Activated T-cell treated with anti-CD3 and anti-CD28 coated beads, Interleukin-2, amount 50 U/mL, for 72 hours (primary cell): ENCODE results near the gene SRGAP2. TPM values are rescaled to one million over a fixed set of nuclear protein-coding genes. Genes with fewer than 3 reads are reported as not detected.
"Not testable (repeated sequence)": the region's sequence is repeated elsewhere in the genome, so short reads cannot be mapped to it uniquely, and the experiment has no call there.

Experiments used
- ATAC-seq, 2 donors: fragments of 150-1000 bp; cut with Tn5 transposase; replicated peaks in 1 of 2; 2 replicates each; pipeline ENCODE4 v1.10.0; 2021; ENCODE audit warnings: moderate library complexity in 2 of 2, mild to moderate bottlenecking in 1 of 2
- DNase-seq, 2 donors: peaks; one replicate each; pipeline ENCODE4 v3.0.0; 2021 to 2022; ENCODE audit warnings: mixed read lengths in 1 of 2
- H3K27ac Mint-ChIP-seq: one replicate; pipeline ENCODE4 v1.8.0; 2022; ENCODE audit warnings: mild to moderate bottlenecking, moderate library complexity, mixed read lengths
- H3K27me3 Mint-ChIP-seq: one replicate; pipeline ENCODE4 v1.8.0; 2022; ENCODE audit warnings: low read depth, mixed read lengths
- H3K36me3 Mint-ChIP-seq, 2 donors: one replicate each; pipeline ENCODE4 v1.8.0; 2022; ENCODE audit warnings: mixed read lengths in 2 of 2, mild to moderate bottlenecking in 1 of 2; ENCODE audit not compliant: insufficient read depth in 2 of 2
- H3K4me1 Mint-ChIP-seq: one replicate; pipeline ENCODE4 v1.8.0; 2022; ENCODE audit warnings: low read depth, mixed read lengths
- H3K4me3 Mint-ChIP-seq, 2 donors: one replicate each; pipeline ENCODE4 v1.8.0; 2022; ENCODE audit warnings: mild to moderate bottlenecking in 2 of 2, mixed read lengths in 2 of 2, moderate library complexity in 2 of 2
- H3K9me3 Mint-ChIP-seq, 2 donors: one replicate each; pipeline ENCODE4 v1.8.0; 2022; ENCODE audit warnings: mixed read lengths in 2 of 2
- total RNA-seq, 2 donors: library from RNA; stranded (reverse); gene quantifications; one replicate each; pipeline ENCODE4 v1.2.3, GENCODE V29; 2022

Gene SRGAP2
- total RNA-seq, 2 donors from 2014 or later = 49.8 to 51.3 TPM

- not testable (repeated sequence) for H3K4me1 Mint-ChIP-seq, H3K27ac Mint-ChIP-seq, H3K4me3 Mint-ChIP-seq, H3K9me3 Mint-ChIP-seq, ATAC-seq, DNase-seq, H3K36me3 Mint-ChIP-seq, H3K27me3 Mint-ChIP-seq
Observed at GRCh38 chr1:206220332-206221000, 17.1 kb downstream of the SRGAP2 start.

- H3K4me3 Mint-ChIP-seq, ATAC-seq, H3K27ac Mint-ChIP-seq, H3K36me3 Mint-ChIP-seq, H3K9me3 Mint-ChIP-seq, H3K27me3 Mint-ChIP-seq, DNase-seq, H3K4me1 Mint-ChIP-seq: not testable (repeated sequence)
Observed at GRCh38 chr1:206221585-206221984, 18.2 kb downstream of the SRGAP2 start.

DNA sequence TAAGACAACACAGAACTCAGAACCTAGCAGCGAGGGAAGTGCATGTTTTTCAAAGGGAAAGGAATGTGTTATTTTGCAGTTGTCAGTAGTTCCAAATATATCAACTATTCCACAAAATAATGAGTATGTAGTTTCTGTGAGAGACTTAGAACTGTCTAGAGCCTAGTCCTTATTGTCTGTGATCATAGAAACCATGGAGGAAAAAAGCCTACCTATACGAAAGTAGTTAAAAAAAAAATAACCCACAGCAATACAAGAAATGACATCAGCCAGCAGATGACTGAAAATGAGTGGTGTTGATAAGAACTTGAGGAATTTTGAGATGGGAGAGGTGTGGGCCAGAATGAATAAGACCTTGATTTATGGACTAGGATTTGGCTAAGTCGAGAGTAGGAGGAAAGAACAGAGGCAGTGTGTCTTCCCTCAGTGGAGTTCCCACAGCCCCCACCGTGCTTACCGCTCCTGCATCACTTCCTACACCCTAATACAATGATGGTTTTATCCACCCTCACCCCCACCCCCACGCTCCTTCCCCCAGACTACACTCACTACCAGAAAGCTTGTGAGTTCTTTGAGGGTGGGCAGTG lies 20.9 kb downstream of the SRGAP2 start:
- H3K4me3 Mint-ChIP-seq, H3K4me1 Mint-ChIP-seq, H3K27me3 Mint-ChIP-seq, H3K27ac Mint-ChIP-seq, DNase-seq, H3K36me3 Mint-ChIP-seq, H3K9me3 Mint-ChIP-seq: not testable (repeated sequence)
- ATAC-seq = peak; percentile 32 to 79

- not testable (repeated sequence) for H3K9me3 Mint-ChIP-seq, DNase-seq, H3K36me3 Mint-ChIP-seq, H3K27ac Mint-ChIP-seq, H3K4me3 Mint-ChIP-seq, H3K27me3 Mint-ChIP-seq, H3K4me1 Mint-ChIP-seq, ATAC-seq
Observed at GRCh38 chr1:206225386-206225785, 22.0 kb downstream of the SRGAP2 start.

GRCh38 chr1:206226886-206227285 lies 23.5 kb downstream of the SRGAP2 start:
- not testable (repeated sequence) for DNase-seq, H3K9me3 Mint-ChIP-seq, H3K27ac Mint-ChIP-seq, ATAC-seq, H3K4me1 Mint-ChIP-seq, H3K4me3 Mint-ChIP-seq, H3K36me3 Mint-ChIP-seq, H3K27me3 Mint-ChIP-seq

GRCh38 chr1:206229286-206229685 lies 25.9 kb downstream of the SRGAP2 start:
- H3K4me1 Mint-ChIP-seq, H3K9me3 Mint-ChIP-seq, DNase-seq, ATAC-seq, H3K36me3 Mint-ChIP-seq, H3K27me3 Mint-ChIP-seq, H3K27ac Mint-ChIP-seq, H3K4me3 Mint-ChIP-seq: not testable (repeated sequence)

DNA sequence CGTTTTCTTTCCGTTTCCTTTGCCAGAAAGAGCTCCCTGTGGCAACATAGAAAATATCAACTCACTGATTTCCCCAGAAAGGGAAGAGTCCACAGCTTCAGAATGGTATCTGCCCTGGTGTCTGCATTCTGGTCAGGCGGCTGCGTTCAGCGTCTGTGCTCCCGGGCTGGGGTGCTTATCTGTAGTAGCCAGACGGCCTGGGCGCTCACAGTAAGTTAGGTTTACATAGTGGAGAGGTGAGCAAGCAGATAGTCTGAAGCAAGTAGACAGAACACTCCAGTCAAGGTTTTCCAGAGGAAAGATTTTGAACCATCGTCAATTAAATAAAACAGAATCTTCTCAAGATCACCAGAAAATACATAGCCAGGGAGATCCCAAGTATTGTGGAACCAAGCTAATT lies 28.6 kb downstream of the SRGAP2 start:
- H3K27ac Mint-ChIP-seq, ATAC-seq, H3K27me3 Mint-ChIP-seq, H3K4me3 Mint-ChIP-seq, DNase-seq, H3K4me1 Mint-ChIP-seq, H3K36me3 Mint-ChIP-seq, H3K9me3 Mint-ChIP-seq: not testable (repeated sequence)

DNA sequence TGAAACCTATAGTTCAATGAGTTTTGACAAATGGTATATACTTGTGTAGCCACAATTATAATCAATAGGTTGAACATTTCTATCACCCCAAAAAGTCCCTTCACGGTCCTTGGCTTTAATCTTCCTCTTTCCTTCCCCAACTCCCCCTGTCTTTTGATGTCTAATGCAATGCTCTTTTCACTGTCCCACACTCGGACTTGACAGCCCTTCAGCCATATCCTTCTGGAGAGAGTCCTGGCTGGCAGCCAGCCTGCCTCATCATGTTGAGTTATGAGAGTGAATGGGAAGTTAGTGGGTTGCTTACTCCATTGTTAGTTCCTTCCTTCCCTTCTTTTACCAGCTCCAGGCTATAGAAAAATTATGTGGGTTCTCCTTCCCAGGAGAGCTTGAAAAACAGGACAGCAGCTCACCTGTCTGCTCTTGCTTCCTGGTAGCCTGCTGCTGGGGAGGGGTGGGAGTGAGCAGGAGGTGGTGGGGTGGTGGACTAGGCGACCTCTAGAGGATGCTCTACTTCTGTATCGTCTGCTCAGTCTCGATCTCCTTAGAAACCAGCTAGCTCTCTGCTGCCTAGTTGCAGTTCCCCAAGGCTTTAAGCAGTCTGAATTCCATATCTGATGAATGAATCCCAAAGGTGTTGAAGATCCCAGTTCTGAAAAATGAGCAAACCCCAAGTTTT lies 29.8 kb downstream of the SRGAP2 start:
- H3K9me3 Mint-ChIP-seq, DNase-seq, H3K4me3 Mint-ChIP-seq, H3K27ac Mint-ChIP-seq, H3K4me1 Mint-ChIP-seq, H3K36me3 Mint-ChIP-seq, H3K27me3 Mint-ChIP-seq: not testable (repeated sequence)
- ATAC-seq = peak; percentile 34 to 62

GRCh38 chr1:206234189-206234916 lies 31.0 kb downstream of the SRGAP2 start:
- DNase-seq, H3K4me1 Mint-ChIP-seq, ATAC-seq, H3K36me3 Mint-ChIP-seq, H3K9me3 Mint-ChIP-seq, H3K27ac Mint-ChIP-seq, H3K27me3 Mint-ChIP-seq, H3K4me3 Mint-ChIP-seq: not testable (repeated sequence)

GRCh38 chr1:206235190-206235589 lies 31.8 kb downstream of the SRGAP2 start:
- not testable (repeated sequence) for H3K4me1 Mint-ChIP-seq, ATAC-seq, H3K36me3 Mint-ChIP-seq, DNase-seq, H3K9me3 Mint-ChIP-seq, H3K4me3 Mint-ChIP-seq, H3K27me3 Mint-ChIP-seq, H3K27ac Mint-ChIP-seq

- peak; percentile 48 to 53 for ATAC-seq
- H3K9me3 Mint-ChIP-seq, H3K27me3 Mint-ChIP-seq, H3K4me3 Mint-ChIP-seq, DNase-seq, H3K36me3 Mint-ChIP-seq, H3K4me1 Mint-ChIP-seq, H3K27ac Mint-ChIP-seq: not testable (repeated sequence)
Observed at GRCh38 chr1:206240288-206240687, 36.9 kb downstream of the SRGAP2 start.

GRCh38 chr1:206243335-206243734 lies 40.0 kb downstream of the SRGAP2 start:
- H3K4me1 Mint-ChIP-seq, H3K27ac Mint-ChIP-seq: not testable (repeated sequence)
- ATAC-seq = peak; percentile 92 to 97

DNA sequence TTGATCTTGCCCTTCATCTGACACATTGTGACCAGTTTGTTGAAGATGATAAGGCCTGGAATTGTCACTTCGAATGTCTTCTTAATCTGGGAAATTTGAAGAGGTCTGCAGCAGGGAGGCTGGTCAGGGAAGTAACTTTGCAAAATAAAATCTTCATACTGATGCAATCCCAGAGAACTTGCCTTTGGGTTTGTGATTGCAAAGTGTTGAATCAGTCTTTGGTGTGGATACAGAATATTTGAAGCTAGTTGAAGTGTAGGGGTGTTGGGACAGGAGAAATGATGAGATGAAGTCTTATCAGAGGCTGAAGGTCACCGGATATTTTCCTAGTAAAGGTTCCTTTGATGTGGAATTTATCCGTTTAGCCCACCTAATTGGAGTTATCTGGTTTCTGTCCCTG lies 42.1 kb downstream of the SRGAP2 start:
- not testable (repeated sequence) for H3K36me3 Mint-ChIP-seq, H3K27ac Mint-ChIP-seq, H3K4me1 Mint-ChIP-seq, DNase-seq, H3K4me3 Mint-ChIP-seq, ATAC-seq, H3K9me3 Mint-ChIP-seq, H3K27me3 Mint-ChIP-seq

More at GRCh38 chr1:206243335-206243734, 40.0 kb downstream of the SRGAP2 start:
- not testable (repeated sequence) for H3K27me3 Mint-ChIP-seq, H3K4me3 Mint-ChIP-seq, H3K9me3 Mint-ChIP-seq, H3K36me3 Mint-ChIP-seq
- peak; percentile 9 to 29 for DNase-seq
